ENCODE results near the gene TRMT61A.
"Not testable (repeated sequence)": the region's sequence is repeated elsewhere in the genome, so short reads cannot be mapped to it uniquely, and the experiment has no call there.

The TRMT61A gene

DNA sequence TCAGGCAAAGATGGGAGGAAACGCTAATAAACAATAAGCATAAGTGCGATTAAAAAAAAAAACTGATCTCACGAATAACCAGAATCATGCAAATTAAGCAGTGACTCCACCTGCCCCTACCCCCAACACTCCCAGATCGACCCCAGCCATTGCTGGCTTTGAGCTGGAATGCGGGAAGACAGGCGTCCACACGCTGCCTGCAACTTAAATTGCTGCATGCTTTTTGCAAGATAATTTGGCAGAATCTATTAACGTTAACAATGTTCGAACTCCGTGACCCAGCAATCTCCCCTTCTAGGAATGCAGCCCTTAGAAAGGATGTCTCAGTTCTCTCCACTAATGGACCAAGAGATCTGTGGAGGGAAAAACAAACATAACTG lies 5.4 kb upstream of the TRMT61A start:
- DNase-seq = no peak

DNA sequence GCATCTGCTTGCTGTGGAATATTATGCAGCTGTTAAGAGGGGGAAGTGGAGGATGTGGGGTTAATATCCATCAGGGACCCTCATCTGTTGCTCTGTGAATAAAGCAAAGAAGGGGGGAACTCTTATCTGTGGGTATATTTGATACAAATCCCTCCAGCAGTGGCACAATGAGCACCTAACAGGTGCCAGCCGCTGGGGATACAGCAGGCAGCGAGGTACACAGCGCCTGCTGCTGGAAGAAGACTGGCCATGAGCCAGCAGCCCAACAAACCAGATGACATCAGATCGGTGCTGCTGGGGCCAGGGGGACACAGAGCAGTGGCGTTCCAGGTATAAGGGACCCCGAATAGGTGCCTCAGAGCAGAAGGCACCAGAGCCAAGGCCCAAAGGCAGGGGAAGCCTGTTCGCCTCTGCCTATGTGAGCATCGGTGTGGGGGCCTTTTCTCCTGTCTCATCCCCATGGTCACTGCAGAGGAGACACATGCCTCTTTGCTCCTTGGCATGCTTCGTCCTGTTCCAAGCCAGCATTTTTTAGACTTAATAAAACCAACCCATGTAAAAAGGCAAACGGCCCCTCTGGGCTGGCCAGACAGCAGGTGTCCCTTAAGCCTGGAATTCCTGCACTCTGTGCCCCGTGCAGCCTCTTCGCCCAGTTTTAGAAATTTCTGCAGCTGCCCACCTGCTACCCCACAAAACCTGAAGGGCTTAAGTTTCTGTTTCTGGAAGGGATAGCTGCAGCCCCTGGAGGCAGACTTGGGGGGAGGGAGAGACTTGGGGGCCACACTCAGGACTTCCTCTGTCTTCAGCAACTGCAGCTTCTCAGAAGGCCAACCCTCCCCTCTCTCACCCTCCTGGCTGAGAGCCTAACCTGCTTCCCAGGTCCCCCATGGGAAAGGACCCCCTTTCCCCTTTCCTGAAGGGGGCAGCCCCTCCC lies 4.7 kb upstream of the TRMT61A start:
- no peak for DNase-seq

DNA sequence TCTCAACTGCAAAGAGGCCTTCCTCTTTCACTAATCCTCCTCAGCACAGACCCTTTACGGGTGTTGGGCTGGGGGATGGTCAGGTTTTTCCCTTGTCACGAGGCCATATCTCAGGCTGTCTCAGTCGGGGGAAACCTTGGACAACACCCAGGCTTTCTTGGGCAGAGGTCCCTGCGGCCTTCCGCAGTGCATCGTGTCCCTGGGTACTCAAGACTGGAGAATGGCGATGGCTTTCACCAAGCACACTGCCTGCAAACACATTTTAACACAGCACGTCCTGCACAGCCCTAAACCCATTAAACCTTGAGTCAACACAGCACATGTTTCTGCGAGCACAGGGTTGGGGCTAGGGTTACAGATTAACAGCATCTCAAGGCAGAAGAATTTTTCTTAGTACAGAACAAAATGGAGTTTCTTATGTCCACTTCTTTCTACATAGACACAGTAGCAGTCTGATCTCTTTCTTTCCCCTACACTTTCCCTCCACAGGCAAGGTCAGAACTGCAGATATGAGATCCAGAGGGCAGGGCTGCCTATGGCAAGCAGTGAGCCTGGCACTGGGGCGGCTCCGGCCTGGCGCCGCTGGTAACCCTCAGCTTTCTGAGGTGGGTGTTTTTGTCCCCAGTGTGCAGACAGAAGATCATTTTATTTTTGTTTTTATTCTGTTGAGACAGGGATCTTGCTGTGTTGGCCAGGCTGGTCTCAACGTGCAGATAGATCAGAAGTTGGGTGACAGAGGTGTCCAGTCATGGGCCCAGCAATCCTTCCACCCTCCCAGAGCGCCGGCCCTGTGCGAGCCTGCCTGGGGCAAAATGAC lies 3.4 kb upstream of the TRMT61A start:
- not testable (repeated sequence) for DNase-seq

- peak; percentile 68 to 78 for DNase-seq
Observed at GRCh38 chr14:103526247-103526913, 2.6 kb upstream of the TRMT61A start.

GRCh38 chr14:103526914-103527248 lies 2.1 kb upstream of the TRMT61A start:
- no peak for DNase-seq

- DNase-seq = no peak
Observed at GRCh38 chr14:103527408-103528145, 1.4 kb upstream of the TRMT61A start.

- no peak for DNase-seq
Observed at GRCh38 chr14:103528146-103528586, 830 bp upstream of the TRMT61A start.

- DNase-seq = no peak
Observed at GRCh38 chr14:103529383-103530365, 678 bp downstream of the TRMT61A start.

DNA sequence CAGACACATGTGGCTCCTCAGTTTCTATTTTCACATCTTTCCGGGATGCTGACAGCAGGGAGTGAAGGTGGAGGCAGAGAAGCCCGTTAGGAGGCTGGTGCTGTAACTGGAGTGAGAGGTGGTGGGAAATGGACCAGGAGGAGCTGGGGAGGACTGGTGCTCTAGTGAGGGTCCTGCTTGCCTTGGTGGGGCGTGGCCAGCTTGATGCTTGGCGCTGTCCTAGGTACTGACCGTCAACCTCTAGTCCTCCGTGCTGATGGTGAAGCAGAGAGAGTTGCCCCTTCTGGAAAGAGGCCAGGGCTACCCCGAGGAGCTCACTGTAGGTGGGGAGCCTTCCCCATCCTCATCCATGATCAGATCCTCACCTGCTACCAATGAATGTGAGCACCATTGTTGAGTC lies 1.4 kb downstream of the TRMT61A start:
- DNase-seq = peak; percentile 17 to 33

DNA sequence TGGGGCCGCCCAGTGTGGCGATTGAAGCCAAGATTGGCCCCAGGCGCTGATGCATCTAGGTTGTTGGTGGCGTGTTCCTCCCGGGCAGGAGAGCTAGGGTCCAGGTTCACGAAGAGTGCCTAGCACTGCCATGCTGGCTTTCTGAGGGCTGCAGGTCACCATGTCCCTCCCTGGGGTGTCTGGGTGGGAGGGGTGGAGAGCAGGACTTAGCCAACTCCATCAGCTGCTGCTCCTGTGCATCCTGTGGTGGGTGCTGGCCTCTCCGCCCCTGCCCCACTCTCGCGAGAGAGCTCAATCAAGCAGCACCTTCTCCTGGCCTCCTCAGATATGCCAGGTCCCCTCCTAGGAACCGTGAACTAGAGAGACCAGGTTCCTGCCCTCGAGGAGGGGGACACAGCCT lies 1.8 kb downstream of the TRMT61A start:
- DNase-seq = no peak

DNA sequence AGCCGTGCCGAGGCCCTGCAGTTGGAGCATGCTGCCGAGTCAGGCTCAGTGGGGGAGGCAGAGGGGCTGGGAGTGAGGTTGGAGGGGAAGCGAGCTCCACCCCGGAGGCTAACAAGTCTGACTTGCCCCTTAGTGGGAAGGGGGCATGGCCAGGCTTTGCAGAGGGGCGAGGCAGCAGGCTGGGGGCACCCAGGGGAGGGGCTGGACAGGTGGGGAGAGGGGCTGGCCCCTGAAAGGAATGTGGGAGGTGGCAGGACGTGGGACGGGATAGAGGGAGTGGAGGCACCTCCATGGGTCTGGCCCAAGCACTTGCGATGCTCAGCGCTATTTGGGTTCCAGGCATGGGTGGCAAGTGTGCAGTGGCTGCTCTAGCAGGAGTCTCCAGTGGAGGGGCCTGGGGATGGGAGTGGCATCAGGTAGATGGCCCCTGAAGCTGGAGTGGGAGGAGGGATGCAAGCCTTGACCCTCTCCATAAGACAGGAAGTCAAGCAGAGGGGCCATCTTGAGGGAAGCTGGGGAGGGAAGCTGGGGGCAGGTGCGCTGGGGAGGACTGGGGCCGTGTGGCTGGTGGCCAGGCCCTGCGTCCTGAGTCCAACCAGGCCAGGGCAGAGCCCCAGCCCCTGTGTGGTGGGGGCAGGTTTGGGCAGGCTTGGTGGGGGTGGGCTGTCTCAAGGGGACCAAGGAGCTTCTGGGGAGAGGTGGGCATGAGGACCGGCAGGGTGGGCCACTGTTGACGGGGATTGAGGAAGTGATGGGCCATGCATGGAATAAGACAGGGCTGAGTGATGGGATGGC lies 2.6 kb downstream of the TRMT61A start:
- DNase-seq = no peak

DNA sequence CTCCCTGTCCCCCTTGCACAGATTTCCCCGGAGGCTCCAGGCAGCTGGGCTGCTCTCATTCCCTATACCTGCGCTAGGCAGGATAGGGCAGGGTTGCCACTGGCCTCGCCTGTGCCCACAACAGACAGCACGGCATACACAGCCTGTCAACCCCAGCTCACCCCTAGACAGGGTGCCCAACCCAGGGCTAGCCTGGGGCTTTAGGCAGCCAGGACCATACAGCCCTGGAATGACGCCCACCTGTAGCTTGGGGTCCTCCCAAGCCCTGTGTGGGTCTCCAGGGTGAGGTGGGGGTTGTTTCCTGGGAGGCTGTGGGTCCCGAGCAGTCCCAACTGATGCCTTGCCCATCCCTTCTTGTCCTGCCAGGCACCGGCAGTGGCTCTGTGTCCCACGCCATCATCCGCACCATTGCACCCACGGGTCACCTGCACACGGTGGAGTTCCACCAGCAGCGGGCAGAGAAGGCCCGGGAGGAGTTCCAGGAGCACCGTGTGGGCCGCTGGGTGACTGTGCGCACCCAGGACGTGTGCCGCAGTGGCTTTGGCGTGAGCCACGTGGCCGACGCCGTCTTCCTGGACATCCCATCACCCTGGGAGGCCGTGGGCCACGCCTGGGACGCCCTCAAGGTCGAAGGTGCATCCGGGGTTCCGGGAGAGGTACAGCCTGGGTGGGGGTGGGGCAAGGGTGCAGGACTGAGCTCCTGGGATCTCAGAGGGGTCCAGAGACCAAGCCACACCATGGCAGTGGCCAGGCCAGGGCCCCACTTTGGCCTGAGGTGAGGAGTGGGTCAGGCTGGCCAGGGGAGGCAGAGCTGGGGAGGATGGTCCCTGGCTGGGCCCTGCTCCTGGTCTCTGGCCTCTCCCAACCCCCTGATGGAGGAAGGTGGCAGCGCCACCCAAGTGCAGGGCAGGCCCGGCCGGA lies 3.5 kb downstream of the TRMT61A start:
- no peak for DNase-seq

DNA sequence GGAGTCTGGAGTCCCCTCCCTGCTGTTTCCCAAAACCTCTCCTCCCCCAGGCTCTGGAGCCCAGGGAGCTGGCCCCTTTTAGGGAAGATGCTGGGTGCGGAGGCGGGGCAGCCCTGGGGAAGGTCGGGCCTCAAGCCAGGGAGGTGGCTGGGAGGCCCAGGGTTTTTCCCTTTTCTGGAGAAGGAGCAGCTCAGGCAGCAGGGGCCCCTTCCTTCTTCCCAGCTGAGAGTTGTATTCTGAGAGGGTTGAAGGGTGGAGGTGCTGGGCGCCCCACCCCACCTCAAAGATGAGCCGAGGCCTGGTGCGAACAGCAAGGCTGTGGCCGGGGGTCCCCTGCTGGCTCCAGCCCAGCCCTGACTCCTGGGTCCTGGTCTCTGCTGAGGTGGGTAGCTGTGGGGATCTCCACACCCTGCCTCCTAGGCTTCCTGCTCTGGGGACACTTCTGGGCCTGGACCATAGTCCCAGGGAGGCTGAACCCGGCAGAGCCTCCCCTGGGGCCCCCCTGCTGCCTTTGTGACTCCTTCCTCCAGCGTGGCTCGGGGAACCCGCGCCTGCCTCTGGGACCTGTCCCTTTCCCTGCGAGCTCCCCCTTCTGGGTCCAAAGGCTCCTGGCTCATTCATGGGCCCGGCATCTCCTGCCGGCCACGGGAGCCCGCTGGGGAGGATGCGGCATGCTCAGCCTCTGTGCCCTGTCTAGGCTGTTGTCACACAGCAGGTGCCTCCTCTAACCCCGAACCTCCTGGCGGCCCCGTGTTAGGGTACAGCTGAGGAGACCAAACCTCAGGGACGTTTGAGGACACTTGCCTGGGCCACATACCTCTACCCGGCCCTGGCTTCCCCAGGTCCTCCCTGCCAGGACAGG lies 4.4 kb downstream of the TRMT61A start:
- peak; percentile 5 to 15 for DNase-seq

GRCh38 chr14:103533999-103534575 lies 5.1 kb downstream of the TRMT61A start:
- no peak for DNase-seq

DNA sequence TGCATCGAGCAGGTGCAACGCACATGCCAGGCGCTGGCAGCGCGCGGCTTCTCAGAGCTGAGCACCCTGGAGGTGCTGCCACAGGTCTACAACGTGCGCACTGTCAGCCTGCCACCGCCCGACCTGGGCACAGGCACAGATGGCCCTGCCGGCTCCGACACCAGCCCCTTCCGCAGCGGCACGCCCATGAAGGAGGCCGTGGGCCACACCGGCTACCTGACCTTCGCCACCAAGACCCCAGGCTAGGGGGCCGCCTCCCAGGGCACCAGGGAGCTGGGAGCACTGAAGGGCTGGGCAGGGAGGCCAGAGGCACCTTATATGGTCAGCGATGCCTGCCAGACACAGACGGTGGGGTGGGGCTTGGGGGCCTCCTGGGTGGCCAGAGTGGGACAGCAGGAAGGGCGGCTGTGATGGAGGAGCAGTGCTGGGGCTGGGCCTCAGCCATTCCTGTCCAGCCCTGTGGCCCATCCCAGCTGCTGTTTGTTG lies 5.6 kb downstream of the TRMT61A start:
- DNase-seq = no peak

DNA sequence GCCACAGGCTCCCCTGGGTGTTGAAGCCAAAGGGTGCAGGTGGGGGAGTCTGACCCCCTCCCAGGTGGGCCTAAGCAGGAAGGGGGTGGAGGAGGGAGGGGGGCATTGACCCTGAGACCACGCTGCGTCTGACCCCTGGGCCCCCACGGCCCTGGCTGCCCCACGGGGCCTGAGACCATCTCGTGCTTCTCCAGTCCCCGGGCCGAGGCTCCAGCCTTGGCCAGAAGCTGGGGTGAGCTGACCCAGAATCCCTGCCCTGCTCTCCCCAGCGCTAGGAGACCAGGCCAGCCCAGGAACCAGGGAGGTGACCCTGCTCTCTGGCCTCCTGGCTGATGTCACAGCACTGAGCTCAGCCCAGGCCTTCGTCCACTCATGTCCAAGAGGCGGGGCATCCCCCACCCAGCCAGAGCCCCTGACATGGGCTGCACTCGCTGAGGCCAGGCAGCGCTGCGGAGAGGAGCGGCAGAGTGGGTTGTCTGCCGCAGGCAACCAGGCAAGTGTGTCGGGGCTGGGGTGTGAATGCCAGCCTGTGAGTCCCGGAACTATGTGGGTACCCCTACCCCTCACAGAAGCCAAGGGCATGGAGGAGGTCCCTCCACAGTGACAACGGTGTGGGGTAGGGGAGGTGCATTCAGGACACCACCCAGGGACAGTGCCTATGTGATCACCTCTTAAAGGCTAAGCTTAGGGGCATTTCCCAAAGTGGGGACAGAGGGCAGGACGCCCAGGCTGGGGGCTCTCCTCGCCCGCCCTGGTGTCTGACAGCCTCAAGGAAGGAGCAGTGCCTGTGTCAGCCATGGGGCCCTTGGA lies 6.3 kb downstream of the TRMT61A start:
- no peak for DNase-seq

All from Kasumi-1 (cell line).